NK-92 (cell line): Measurements from ENCODE around the gene SETD9.

Source experiments
- DNase-seq: peaks from one replicate; lab custom pipeline; 2025; ENCODE audit not compliant: unreplicated experiment; lab: John Stamatoyannopoulos, UW

Gene SETD9

DNA sequence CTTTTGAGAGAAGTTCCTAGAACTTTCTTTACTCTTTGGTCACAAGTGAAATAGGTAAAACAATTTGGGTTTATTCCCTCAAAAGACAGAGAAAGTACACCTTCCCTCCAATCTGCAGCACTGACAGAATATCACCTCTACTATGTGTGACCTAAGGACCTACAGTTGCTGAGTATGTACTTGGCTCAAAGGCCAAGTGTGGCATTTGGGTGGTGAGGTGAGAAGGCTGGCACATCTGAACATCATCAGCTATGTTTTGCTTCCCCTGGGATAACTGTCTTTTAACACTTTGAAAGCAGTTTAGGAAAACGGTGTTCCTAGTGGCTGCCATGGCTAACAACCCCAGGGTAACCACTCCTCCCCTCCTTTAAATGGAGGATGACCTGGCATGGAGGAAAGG is 24.9 kb downstream of the SETD9 start:
- DNase-seq = no peak

DNA sequence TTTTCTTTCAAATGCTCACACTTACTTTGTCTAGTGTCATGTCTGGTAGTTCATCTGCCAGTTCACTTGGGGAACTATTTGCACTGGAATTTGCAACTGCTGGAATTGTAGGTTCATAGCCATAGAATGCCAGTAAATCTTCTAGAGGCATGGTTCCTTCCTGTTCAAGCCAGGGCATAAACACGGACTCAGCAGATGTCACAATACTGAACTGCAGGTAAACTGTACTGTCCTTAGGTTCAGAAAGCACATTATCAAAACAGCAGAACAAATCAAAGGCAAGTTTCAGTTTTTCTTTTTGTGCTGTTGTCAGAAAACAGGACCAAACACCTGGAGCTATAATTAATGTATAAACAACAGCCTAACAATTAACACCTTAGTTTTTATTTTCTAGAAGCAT is 29.5 kb downstream of the SETD9 start:
- DNase-seq = no peak

DNA sequence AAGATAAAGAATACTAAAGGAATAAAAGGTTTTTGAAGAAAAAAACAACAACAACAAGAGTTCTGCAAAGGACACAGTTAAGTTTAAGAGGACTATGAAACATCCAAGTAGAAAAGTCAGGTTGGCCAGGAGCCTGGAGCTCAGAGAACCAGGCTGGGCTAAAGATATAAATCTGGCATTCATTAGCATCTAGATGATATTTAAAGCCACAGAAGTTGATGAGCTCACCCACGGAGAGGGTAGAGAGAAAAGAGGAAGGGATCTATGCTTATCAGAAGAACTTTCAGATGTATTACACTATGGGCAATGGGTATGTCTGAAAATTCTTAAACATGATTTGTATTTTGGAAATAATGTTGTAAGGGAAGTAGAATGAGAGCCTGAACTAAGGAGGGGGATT is 32.6 kb downstream of the SETD9 start:
- DNase-seq = no peak

DNA sequence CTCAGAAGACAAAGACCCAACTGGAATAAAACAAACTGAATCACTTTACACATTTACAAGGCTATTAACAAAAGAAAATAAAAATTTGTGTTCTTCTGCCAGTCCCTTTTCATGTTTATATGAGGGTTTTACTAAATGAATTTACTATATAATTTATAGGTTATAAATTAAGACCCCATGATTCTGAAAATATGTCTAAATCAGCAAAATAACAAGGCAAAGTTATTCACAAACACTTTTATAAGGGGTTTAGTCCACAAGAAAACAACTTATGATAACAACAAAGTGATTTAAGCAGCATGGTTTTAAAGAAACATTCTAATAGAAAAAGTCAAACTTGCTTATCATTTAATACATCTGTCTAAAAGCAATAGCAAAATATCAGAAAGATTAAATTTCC is 37.7 kb downstream of the SETD9 start:
- DNase-seq = no peak

DNA sequence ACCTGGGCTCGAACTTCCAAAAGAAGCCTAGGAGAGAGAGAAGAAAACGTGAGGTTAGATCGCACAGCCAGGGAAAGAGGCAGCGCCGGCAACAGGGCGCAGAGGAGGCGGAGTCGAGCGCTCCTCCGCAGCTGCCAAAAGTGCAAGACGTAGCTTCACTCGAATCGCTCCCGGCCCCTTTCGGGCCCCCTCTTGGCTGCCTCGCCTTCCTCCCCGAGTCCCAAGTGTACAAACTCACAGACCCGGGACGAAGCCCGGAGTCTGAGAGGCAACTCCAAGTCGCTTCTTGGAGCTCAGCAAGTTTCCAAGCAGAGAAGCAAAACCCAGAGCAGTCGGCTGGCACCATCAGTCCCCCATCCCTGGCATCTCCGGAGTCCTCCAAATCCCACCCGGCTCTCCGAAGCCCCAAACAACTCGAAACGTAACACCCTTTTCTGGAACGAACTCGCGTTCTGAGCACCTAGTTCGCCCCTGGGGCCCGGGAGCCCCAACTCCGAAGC is 41.3 kb downstream of the SETD9 start:
- DNase-seq = no peak

- no peak for DNase-seq
These were observed 41.9 kb downstream of the SETD9 start for GRCh38 chr5:56951126-56951945.

DNA sequence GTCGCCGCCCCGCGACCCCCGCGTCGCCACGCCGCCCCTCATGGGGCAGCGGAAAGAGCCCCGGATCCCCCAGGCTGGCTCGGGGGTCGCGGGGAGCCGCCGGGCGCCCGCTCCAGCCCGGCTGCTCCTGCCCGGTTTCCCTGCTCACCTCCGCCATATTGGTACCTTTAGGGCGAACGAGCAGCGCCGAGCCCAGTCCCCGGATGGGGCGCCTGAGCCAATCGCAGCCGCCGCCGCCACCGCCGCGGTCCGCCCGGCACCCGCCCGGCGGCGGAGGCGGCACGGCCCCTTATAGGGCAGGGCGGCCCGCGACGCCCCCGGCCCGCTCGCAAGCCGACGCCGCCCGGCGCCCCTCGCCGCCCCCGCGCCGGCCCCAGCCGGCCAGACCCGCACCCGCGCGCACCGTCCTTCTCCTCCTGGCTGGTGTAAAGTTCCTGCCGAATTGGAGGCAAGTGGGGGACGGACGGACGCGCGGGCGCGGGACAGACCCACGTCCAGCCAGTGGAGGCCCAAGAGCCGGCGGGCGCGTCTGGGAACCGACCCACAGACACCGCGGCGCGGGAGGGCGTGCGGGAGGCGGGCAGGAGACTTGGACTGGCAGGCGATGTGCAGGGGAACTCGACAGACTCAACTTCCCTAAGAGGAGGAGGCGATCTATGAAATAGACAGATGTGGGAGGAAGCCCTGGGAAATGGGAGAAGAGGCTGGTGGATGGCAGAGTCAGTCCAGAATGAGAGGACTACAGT is 42.7 kb downstream of the SETD9 start, which contains the start of gene MIER3:
TSS of gene MIER3 (minus strand) at position 178 of the 746 bp plus-strand sequence. CDS start at position 157, 21 bp downstream.
- no peak for DNase-seq

DNA sequence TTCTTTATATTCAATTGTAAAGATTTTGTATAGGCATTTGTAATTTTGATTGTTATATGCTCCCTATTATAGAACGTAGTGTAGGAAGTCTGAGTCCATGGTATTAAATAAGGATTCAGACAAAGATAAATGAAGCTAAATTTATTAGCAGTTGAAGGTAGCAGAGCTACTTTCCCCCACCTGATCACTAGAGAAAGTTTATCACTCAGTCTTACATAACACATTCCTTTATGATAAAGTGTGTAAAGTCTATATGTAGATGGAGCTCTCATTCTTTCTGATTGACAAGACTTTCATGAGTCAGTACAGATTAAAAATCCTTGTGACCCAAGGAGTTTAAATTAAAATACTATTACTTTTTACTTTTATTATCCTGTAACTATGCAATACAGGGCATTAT is 44.9 kb downstream of the SETD9 start:
- no peak for DNase-seq

DNA sequence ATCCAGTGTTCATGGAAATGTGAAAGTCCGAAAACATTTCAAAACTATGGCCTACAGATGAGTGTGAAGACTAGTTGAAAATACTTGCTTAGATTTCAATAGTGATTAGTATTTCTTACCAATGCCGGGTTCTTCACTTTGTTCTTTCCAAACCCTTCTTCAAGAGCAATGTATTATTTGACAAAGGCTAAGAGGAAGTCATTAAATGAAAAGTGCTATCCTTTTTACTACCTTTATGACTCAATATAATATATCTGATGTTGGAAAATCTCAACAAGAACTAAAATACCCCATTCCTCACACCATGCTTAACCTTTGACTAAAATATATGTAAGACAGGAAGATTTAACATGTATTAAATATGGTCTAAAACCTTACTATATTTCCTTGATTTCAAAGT is 49.2 kb downstream of the SETD9 start:
- DNase-seq = no peak

- no peak for DNase-seq
These were observed 49.9 kb downstream of the SETD9 start for GRCh38 chr5:56959326-56959725.

DNA sequence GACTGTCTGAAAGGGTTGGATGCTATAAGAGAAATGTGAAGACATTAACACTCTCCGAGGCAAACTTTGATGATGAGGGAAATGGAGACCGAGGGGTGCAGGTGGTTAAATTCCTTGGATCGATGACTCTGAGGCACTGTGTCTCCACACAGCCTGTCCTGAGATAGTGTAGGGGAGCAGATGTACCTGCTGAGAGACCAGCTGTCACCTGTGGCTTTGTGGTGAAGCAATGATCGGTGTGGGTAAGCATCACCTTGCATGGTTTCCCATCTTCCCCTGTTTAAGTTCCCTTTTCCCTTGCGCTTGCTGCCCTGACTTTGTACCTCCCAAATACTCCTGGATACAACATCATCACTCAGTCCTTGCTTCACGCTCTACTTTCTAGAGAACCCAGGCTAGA is 52.4 kb downstream of the SETD9 start:
- no peak for DNase-seq

DNA sequence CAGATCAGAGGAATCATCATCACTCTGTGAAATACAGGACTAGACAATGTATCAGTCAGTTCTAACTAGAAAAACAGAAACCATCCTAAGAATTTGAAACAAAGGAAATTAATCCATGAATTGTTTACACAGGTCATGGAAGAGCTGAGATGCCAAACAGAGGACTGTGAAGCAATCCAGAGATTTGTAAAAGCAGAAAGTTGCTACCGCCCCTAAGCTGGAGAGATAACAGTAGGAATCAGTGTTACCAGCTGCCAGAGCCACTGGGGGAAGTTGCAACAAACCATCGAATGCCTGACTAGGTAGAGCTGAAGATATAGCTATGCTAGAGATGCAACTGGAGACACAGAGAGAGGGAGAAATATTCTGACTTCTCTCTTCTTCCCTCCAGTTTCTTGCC is 52.9 kb downstream of the SETD9 start:
- no peak for DNase-seq

DNA sequence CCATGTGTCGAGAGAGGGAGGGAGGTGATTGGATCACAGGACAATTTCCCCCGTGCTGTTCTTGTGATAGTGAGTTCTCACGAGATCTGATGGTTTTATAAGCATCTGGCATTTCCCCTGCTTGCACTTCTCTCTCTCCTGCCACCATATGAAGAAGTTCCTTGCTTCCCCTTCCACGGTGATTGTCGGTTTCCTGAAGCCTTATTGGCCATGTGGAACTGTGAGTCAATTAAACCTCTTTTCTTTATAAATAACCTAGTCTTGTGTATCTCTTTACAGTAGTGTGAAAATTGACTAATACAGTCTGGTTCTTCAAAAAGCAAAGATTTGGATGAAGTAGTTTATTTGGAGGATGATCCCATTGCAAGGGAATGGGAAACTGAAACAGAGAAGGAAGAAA is 53.9 kb downstream of the SETD9 start:
- DNase-seq = no peak

GRCh38 chr5:56964173-56964572 is 54.8 kb downstream of the SETD9 start:
- no peak for DNase-seq
